Transverse colon (tissue), 4 donors: ENCODE results near the gene XRCC5. TPM values are rescaled to one million over a fixed set of nuclear protein-coding genes. Genes with fewer than 3 reads are reported as not detected.

Source experiments
- DNase-seq: peaks from one replicate; pipeline ENCODE4 v3.0.0-alpha.2; 2019
- H3K27ac ChIP-seq, 4 donors: fragments of 200-600 bp; sonication (generic); 2 replicates each; pipeline ENCODE4 v1.5.1; 2016 to 2018; ENCODE audit warnings: inconsistent platforms in 4 of 4
- H3K27me3 ChIP-seq: fragments of 200-600 bp; sonication (generic); 2 replicates; pipeline ENCODE4 v1.5.1; 2017; ENCODE audit warnings: inconsistent platforms
- H3K36me3 ChIP-seq, 4 donors: fragments of 200-600 bp; sonication (generic); 2 replicates each; pipeline ENCODE4 v1.5.1; 2017 to 2019; ENCODE audit warnings: inconsistent platforms in 4 of 4
- H3K4me1 ChIP-seq, 4 donors: fragments of 200-600 bp; sonication (generic); 2 replicates each; pipeline ENCODE4 v1.5.1; 2017 to 2020; ENCODE audit warnings: inconsistent platforms in 4 of 4
- H3K4me3 ChIP-seq, 4 donors: fragments of 200-600 bp; sonication (generic); 1 replicate in 1 of 4; 2 replicates in 3 of 4; pipeline versions ENCODE4 v1.5.1 to v1.6.1; 2017 to 2019; ENCODE audit warnings: inconsistent platforms in 4 of 4
- H3K9me3 ChIP-seq, 2 donors: fragments of 200-600 bp; sonication (generic); 2 replicates each; pipeline ENCODE4 v1.5.1; 2017 to 2019; ENCODE audit warnings: inconsistent platforms in 2 of 2
- CTCF ChIP-seq, 5 experiments: fragments of 200-600 bp in 3 of 5; fragments of 450-650 bp in 2 of 5; sonication (generic) in 3 of 5; IDR thresholded peaks; 1 replicate in 2 of 5; 2 replicates in 3 of 5; pipeline ENCODE4 v1.5.1; 2016 to 2017; ENCODE audit warnings: antibody characterized with exemption in 5 of 5, inconsistent platforms in 3 of 5, mild to moderate bottlenecking in 2 of 5, moderate library complexity in 1 of 5
- EP300 ChIP-seq: sonication (generic); formaldehyde crosslinking; IDR thresholded peaks from one replicate; pipeline ENCODE4 v1.6.1; 2017; ENCODE audit warnings: antibody characterized with exemption, low read depth
- POLR2A ChIP-seq: fragments of 450-650 bp; IDR thresholded peaks from one replicate; pipeline ENCODE4 v1.6.1; 2016; ENCODE audit warnings: antibody characterized with exemption, mild to moderate bottlenecking, moderate library complexity
- POLR2AphosphoS5 ChIP-seq, 3 donors: sonication (generic); formaldehyde crosslinking; IDR thresholded peaks; one replicate each; pipeline ENCODE4 v1.6.1; 2016; ENCODE audit warnings: antibody characterized with exemption in 3 of 3
- WGBS, 2 donors: methylation state at CpG; one replicate each; pipeline ENCODE4 v1.1.5; 2018; ENCODE audit warnings: low coverage in 1 of 2; 5-methylcytosine and 5-hydroxymethylcytosine counted together
- in situ Hi-C, 4 donors: fragments of 200-750 bp; cut with MboI; loops; one replicate each; pipeline versions ENCODE4 v1.15.0 to v1.15.1; 2017; ENCODE audit warnings: low sequenced_read_pairs in 3 of 4, low pct_ligation_motif_present in 1 of 4, low pct_unique_long_range_greater_than_20kb in 1 of 4
- intact Hi-C: fragments of 100-400 bp; cut with DNase I; formaldehyde crosslinking; loops from one replicate; pipeline ENCODE4 v1.15.1; 2023; ENCODE audit warnings: low total_unique reads
- total RNA-seq, 4 donors: library from RNA; depleted of rRNA; stranded (reverse); fragments of >200 nt; gene quantifications; one replicate each; pipeline ENCODE4 v1.1.0, GENCODE V29; 2016

Gene XRCC5
- total RNA-seq, 4 donors from 2014 or later, result 75.6 to 120 (median 101) TPM

- TF ChIP-seq POLR2A (no peak), POLR2AphosphoS5 (IDR thresholded peaks at IDR 0.05) (no peak), CTCF (IDR thresholded peaks at IDR 0.05) (no peak), EP300 (no peak)
- Histone ChIP-seq H3K4me3 (no peak overlapping the region), H3K36me3 (peaks cover 0 to 78% (median 29%) of the 10 kb centered on the region in 4 donors), H3K27me3 (no peaks in the 10 kb centered on the region), H3K27ac (no peak overlapping the region), H3K9me3 (no peaks in the 10 kb centered on the region), H3K4me1 (no peaks in the 10 kb centered on the region)
- 80 to 83% methylated on average over 3 to 5 of the region's 5 CpGs for WGBS, 2 donors
- intact Hi-C loops (no loop called here), in situ Hi-C loops (no loop called here)
- no peak for DNase-seq
Observed at GRCh38 chr2:216149741-216150140, 40.6 kb downstream of the XRCC5 start.

- Histone ChIP-seq H3K36me3 (peaks cover 0 to 67% (median 33%) of the 10 kb centered on the region in 4 donors), H3K4me3 (no peak overlapping the region), H3K27ac (no peak overlapping the region), H3K27me3 (no peaks in the 10 kb centered on the region), H3K4me1 (no peaks in the 10 kb centered on the region), H3K9me3 (no peaks in the 10 kb centered on the region)
- DNase-seq, result no peak
- 94 to 97% methylated on average over 5 to 7 of the region's 7 CpGs for WGBS, 2 donors
- intact Hi-C loops (no loop called here), in situ Hi-C loops (no loop called here)
- TF ChIP-seq CTCF (IDR thresholded peaks at IDR 0.05) (no peak), EP300 (no peak), POLR2A (no peak), POLR2AphosphoS5 (IDR thresholded peaks at IDR 0.05) (no peak)
Observed at GRCh38 chr2:216151313-216152025, 42.3 kb downstream of the XRCC5 start.

GRCh38 chr2:216155954-216156353, 46.8 kb downstream of the XRCC5 start:
- DNase-seq, result no peak
- H3K4me1 ChIP-seq, result no peaks in the 10 kb centered on the region
- in situ Hi-C loops (no loop called here), intact Hi-C loops (no loop called here)
- H3K36me3 ChIP-seq, result peaks cover 0 to 61% (median 26%) of the 10 kb centered on the region in 4 donors
- H3K27ac ChIP-seq, result no peak overlapping the region
- no peaks in the 10 kb centered on the region for H3K27me3 ChIP-seq
- H3K9me3 ChIP-seq, result no peaks in the 10 kb centered on the region
- no peak overlapping the region for H3K4me3 ChIP-seq
- WGBS, 2 donors, result 96 to 97% methylated on average over 3 of the region's 3 CpGs
- TF ChIP-seq POLR2A, result no peak
- TF ChIP-seq CTCF (IDR thresholded peaks at IDR 0.05), result no peak

- no peak for DNase-seq
- H3K27ac ChIP-seq, result no peak overlapping the region
- no peaks in the 10 kb centered on the region for H3K4me1 ChIP-seq
- WGBS, 2 donors, result 95% methylated on average over 13 of the region's 13 CpGs; no CpG with 5 or more reads in 1 of the 2 donors
- H3K4me3 ChIP-seq, result no peak overlapping the region
- no peaks in the 10 kb centered on the region for H3K27me3 ChIP-seq
- TF ChIP-seq POLR2A (no peak), CTCF (IDR thresholded peaks at IDR 0.05) (no peak)
- in situ Hi-C loops (no loop called here), intact Hi-C loops (no loop called here)
- H3K36me3 ChIP-seq, result peaks cover 0 to 64% (median 27%) of the 10 kb centered on the region in 4 donors
- H3K9me3 ChIP-seq, result no peaks in the 10 kb centered on the region
Observed at GRCh38 chr2:216156822-216157221, 47.7 kb downstream of the XRCC5 start.
